GM19328 (cell line): Measurements from ENCODE around the gene ITSN1.

Experiments used
- ATAC-seq: cut with Tn5 transposase; IDR thresholded peaks from one replicate; pipeline ENCODE4 v1.9.1; 2021; ENCODE audit warnings: mild to moderate bottlenecking, moderate library complexity; ENCODE audit not compliant: unreplicated experiment

The ITSN1 gene

GRCh38 chr21:33831962-33832659, 189.8 kb downstream of the ITSN1 start:
- ATAC-seq = no peak

- ATAC-seq = no peak
Observed at GRCh38 chr21:33834801-33835500, 192.7 kb downstream of the ITSN1 start.

- no peak for ATAC-seq
Observed at GRCh38 chr21:33835920-33836319, 193.6 kb downstream of the ITSN1 start.

- no peak for ATAC-seq
Observed at GRCh38 chr21:33836408-33836807, 194.1 kb downstream of the ITSN1 start.

- no peak for ATAC-seq
Observed at GRCh38 chr21:33839167-33839716, 196.9 kb downstream of the ITSN1 start.

GRCh38 chr21:33839806-33840205, 197.5 kb downstream of the ITSN1 start:
- no peak for ATAC-seq

GRCh38 chr21:33840771-33841170, 198.5 kb downstream of the ITSN1 start:
- no peak for ATAC-seq

GRCh38 chr21:33841561-33841960, 199.3 kb downstream of the ITSN1 start:
- no peak for ATAC-seq

- no peak for ATAC-seq
Observed at GRCh38 chr21:33843216-33843615, 200.9 kb downstream of the ITSN1 start.

GRCh38 chr21:33844104-33844889, 202.0 kb downstream of the ITSN1 start:
- ATAC-seq = no peak

- no peak for ATAC-seq
Observed at GRCh38 chr21:33844890-33845205, 202.5 kb downstream of the ITSN1 start.

GRCh38 chr21:33846141-33846540, 203.8 kb downstream of the ITSN1 start:
- ATAC-seq = no peak

- ATAC-seq = no peak
Observed at GRCh38 chr21:33847588-33848248, 205.4 kb downstream of the ITSN1 start.

GRCh38 chr21:33848249-33848953, 206.1 kb downstream of the ITSN1 start:
- no peak for ATAC-seq

- ATAC-seq = no peak
Observed at GRCh38 chr21:33849834-33850233, 207.5 kb downstream of the ITSN1 start.

- ATAC-seq = no peak
Observed at GRCh38 chr21:33850401-33850800, 208.1 kb downstream of the ITSN1 start.

GRCh38 chr21:33850985-33851384, 208.7 kb downstream of the ITSN1 start:
- no peak for ATAC-seq

- no peak for ATAC-seq
Observed at GRCh38 chr21:33852485-33852884, 210.2 kb downstream of the ITSN1 start.

- ATAC-seq = no peak
Observed at GRCh38 chr21:33854604-33855003, 212.3 kb downstream of the ITSN1 start.

- ATAC-seq = no peak
Observed at GRCh38 chr21:33855190-33855589, 212.9 kb downstream of the ITSN1 start.
